ENCODE data around the gene VSTM4.

VSTM4 gene

DNA sequence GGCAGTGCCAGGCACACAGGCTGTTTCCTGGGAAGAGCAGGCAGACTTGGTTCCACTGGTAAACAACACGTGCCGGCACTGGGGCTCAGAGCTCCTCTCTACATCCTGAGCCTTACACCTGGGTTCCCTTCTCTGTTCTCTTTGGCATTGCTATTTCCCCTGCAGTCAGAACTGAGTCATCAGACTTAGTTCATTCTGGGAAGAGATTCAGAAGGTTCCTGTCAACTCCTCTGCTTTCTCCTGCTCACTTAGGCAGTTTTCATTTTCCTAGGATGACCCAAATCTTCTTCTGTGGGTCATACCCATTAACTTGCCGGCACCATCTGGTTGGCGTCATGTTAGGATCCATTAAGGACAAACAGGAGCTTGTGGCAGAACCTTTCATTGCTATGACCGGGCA is 142.3 kb downstream of the VSTM4 start:
- DNase-seq (ENCODE audit: low read depth in 1 of 2, low spot score in 1 of 2): no peak

DNA sequence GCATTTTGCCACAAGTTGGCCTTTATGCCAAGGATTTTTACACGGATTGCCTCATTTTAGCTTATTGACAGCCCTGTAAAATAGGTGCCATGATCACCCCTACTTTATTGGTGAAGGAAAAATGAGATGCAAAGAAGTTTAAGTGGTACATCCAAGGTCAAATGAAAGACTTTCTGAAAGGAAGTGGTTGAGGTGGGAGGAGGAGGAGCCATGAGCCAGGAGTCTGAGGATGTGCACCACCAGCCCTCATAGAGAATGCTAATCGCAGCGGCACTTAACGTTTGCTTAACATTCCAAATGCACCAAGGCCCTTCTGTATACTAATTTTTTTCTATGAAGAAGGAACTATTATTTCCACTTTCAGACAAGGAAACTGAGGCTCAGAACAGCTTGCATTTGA is 144.7 kb downstream of the VSTM4 start:
- no peak for DNase-seq (ENCODE audit: low read depth in 1 of 2, low spot score in 1 of 2)

DNA sequence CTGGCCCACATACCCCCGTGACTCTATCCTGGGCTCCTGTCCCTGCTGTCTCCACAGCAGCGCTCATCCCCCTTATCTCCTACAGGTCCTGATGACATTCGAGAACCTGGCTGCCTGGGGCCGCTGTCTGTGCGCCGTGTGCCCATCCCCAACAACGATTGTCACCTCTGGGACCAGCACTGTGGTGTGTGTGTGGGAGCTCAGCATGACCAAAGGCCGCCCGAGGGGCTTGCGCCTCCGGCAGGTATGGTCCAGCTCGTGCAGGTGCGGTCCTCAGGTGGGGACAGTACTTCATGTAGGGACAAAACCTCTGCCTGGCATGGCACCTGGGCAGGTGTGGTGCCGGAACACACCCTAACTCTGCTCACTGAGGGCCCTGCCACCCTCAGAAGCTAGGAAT is 145.3 kb downstream of the VSTM4 start:
- no peak for DNase-seq (ENCODE audit: low read depth in 1 of 2, low spot score in 1 of 2)

DNA sequence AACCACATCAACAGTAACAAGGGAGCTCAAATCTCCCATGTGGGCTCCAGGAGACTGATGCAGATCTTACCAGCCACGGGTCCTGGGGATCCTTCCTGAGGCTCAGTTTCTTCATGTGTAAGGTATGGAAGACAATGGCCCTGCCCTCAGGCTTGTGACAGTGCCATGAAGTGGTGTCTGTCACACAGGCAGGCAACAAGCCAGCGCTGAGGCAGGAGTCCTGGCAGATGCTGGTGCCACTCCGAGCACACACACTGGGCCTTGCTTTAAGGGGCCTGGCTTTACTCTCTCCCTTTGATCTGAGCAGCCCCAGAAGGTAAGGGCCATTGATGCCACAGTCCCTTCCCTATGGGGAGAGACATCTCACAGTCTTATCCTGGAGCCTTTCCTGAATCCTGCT is 147.3 kb downstream of the VSTM4 start:
- DNase-seq (ENCODE audit: low read depth in 1 of 2, low spot score in 1 of 2): no peak

DNA sequence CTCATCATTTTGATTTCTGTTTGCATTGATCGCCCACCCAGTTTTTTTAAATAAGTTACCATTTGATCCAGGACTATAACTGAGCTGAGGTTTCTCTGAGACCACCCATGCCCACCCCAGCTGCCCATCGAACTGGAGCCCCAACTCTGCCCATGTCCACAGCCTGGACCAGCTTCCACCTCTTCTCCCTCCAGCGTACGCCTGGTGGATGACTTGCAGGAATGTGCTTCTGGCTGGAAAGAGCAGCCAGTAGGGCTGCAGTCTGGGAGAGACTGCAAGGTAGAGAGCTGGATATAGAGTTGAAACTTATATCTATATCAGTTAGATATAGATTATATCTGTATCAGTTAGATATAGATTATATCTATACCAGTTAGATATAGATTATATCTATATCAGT is 149.9 kb downstream of the VSTM4 start:
- no peak for DNase-seq (ENCODE audit: low read depth in 1 of 2, low spot score in 1 of 2)
